OCI-LY3 (cell line): ENCODE measurements around the gene ZSCAN5C.
"Not testable (repeated sequence)": the region's sequence is repeated elsewhere in the genome, so short reads cannot be mapped to it uniquely, and the experiment has no call there.

Source experiments
- H2AFZ ChIP-seq: fragments of 200-600, 300-600 bp; shearing (Covaris generic); 2 replicates; pipeline ENCODE4 v1.6.0; 2014; ENCODE audit warnings: antibody characterized with exemption, low read depth, low read length
- H3K27ac ChIP-seq: fragments of 200-600, 300-600 bp; sonication (generic); 2 replicates; pipeline ENCODE4 v1.5.1; 2014; ENCODE audit warnings: mild to moderate bottlenecking, low read length, moderate library complexity, mixed read lengths
- H3K27me3 ChIP-seq: fragments of 200-600, 300-600 bp; sonication (generic); 2 replicates; pipeline ENCODE4 v1.6.1; 2014; ENCODE audit warnings: low read depth, low read length, mixed read lengths
- H3K36me3 ChIP-seq: fragments of 200-600, 300-600 bp; sonication (generic); replicated peaks from 2 replicates; pipeline ENCODE3; 2014; ENCODE audit warnings: low read depth, low read length, mixed read lengths
- H3K4me1 ChIP-seq: fragments of 300-600, 200-600 bp; sonication (generic); 2 replicates; pipeline ENCODE4 v1.6.1; 2014; ENCODE audit warnings: low read length, mixed read lengths
- H3K4me2 ChIP-seq: fragments of 200-600, 300-600 bp; sonication (generic); 2 replicates; pipeline ENCODE4 v1.6.1; 2014; ENCODE audit warnings: low read length, mixed read lengths
- H3K4me3 ChIP-seq: fragments of 300-600, 200-600 bp; sonication (generic); 2 replicates; pipeline ENCODE4 v1.5.1; 2014; ENCODE audit warnings: antibody characterized with exemption, mild to moderate bottlenecking, low read length, moderate library complexity
- H3K79me2 ChIP-seq: fragments of 300-600, 200-600 bp; shearing (Covaris generic); 2 replicates; pipeline ENCODE4 v1.6.1; 2014; ENCODE audit warnings: mild to moderate bottlenecking, low read length, mixed read lengths
- H3K9ac ChIP-seq: fragments of 300-600, 200-600 bp; shearing (Covaris generic); 2 replicates; pipeline ENCODE4 v1.6.0; 2014; ENCODE audit warnings: mild to moderate bottlenecking, low read length, moderate library complexity
- H3K9me3 ChIP-seq: fragments of 200-600, 300-600 bp; shearing (Covaris generic); 2 replicates; pipeline ENCODE4 v1.6.1; 2014; ENCODE audit warnings: low read length, mixed read lengths; ENCODE audit not compliant: insufficient read depth
- H4K20me1 ChIP-seq: fragments of 200-600, 300-600 bp; sonication (generic); 2 replicates; pipeline ENCODE4 v1.6.1; 2016; ENCODE audit warnings: low read length, mixed read lengths; ENCODE audit not compliant: insufficient read depth
- CTCF ChIP-seq: fragments of 200-600, 300-600 bp; sonication (generic); IDR thresholded peaks from 2 replicates; pipeline ENCODE4 v1.5.1; 2014; ENCODE audit warnings: antibody characterized with exemption, low read length, low read depth
- EZH2phosphoT487 ChIP-seq: fragments of 200-600 bp; shearing (Covaris generic); IDR thresholded peaks from 2 replicates; pipeline ENCODE4 v1.6.1; 2018; ENCODE audit warnings: antibody characterized with exemption, mixed run types, low read depth

The ZSCAN5C gene

GRCh38 chr19:56191711-56192110, 10.4 kb upstream of the ZSCAN5C start:
- TF ChIP-seq EZH2phosphoT487: no peak
- no peak for TF ChIP-seq CTCF
- H3K4me2 ChIP-seq: no peak overlapping the region
- no peaks in the 10 kb centered on the region for H3K79me2 ChIP-seq
- H3K36me3 ChIP-seq: no peaks in the 10 kb centered on the region
- no peak overlapping the region for H2AFZ ChIP-seq
- H3K9me3 ChIP-seq: no peaks in the 10 kb centered on the region
- H4K20me1 ChIP-seq: no peaks in the 10 kb centered on the region
- H3K27me3 ChIP-seq: peaks cover 5% of the 10 kb centered on the region; the same call in 1 of the 2 replicates
- no peaks in the 10 kb centered on the region for H3K4me1 ChIP-seq
- no peak overlapping the region for H3K9ac ChIP-seq
- no peak overlapping the region for H3K4me3 ChIP-seq
- H3K27ac ChIP-seq: no peak overlapping the region

GRCh38 chr19:56193981-56194640, 8.0 kb upstream of the ZSCAN5C start:
- no peaks in the 10 kb centered on the region for H3K4me1 ChIP-seq
- no peak overlapping the region for H3K9ac ChIP-seq
- no peak overlapping the region for H3K27ac ChIP-seq
- H3K36me3 ChIP-seq: no peaks in the 10 kb centered on the region
- no peaks in the 10 kb centered on the region for H3K79me2 ChIP-seq
- H2AFZ ChIP-seq: no peak overlapping the region
- no peak overlapping the region for H3K4me3 ChIP-seq
- no peak overlapping the region for H3K4me2 ChIP-seq
- peaks cover 5% of the 10 kb centered on the region; the same call in 1 of the 2 replicates for H3K27me3 ChIP-seq
- H3K9me3 ChIP-seq: no peaks in the 10 kb centered on the region
- H4K20me1 ChIP-seq: no peaks in the 10 kb centered on the region
- no peak for TF ChIP-seq CTCF
- TF ChIP-seq EZH2phosphoT487: no peak

GRCh38 chr19:56197646-56198045, 4.4 kb upstream of the ZSCAN5C start, which contains the start of gene ZSCAN5B:
Gene ZSCAN5B, minus strand, starts transcription at chr19:56197783. Its CDS starts 4,731 bp downstream, at chr19:56193052.
- peaks cover 11% of the 10 kb centered on the region for H3K27me3 ChIP-seq
- not testable (repeated sequence) for H3K36me3 ChIP-seq, H3K4me2 ChIP-seq, H3K4me3 ChIP-seq, H3K9me3 ChIP-seq, H3K79me2 ChIP-seq, H3K9ac ChIP-seq, H3K27ac ChIP-seq, H4K20me1 ChIP-seq, H2AFZ ChIP-seq, H3K4me1 ChIP-seq

GRCh38 chr19:56199687-56200086, 2.4 kb upstream of the ZSCAN5C start:
- H3K9ac ChIP-seq: no peak overlapping the region
- H3K79me2 ChIP-seq: no peaks in the 10 kb centered on the region
- H4K20me1 ChIP-seq: no peaks in the 10 kb centered on the region
- no peak overlapping the region for H3K4me2 ChIP-seq
- no peaks in the 10 kb centered on the region for H3K4me1 ChIP-seq
- H3K9me3 ChIP-seq: no peaks in the 10 kb centered on the region
- no peak overlapping the region for H2AFZ ChIP-seq
- H3K27me3 ChIP-seq: peaks cover 9% of the 10 kb centered on the region; the same call in 1 of the 2 replicates
- no peaks in the 10 kb centered on the region for H3K36me3 ChIP-seq
- no peak overlapping the region for H3K4me3 ChIP-seq
- H3K27ac ChIP-seq: no peak overlapping the region
- TF ChIP-seq EZH2phosphoT487: no peak
- TF ChIP-seq CTCF: no peak

- not testable (repeated sequence) for H3K27me3 ChIP-seq
Measured at GRCh38 chr19:56207581-56207980, 5.5 kb downstream of the ZSCAN5C start.

More at GRCh38 chr19:56207581-56207980, 5.5 kb downstream of the ZSCAN5C start:
- H4K20me1 ChIP-seq, H3K79me2 ChIP-seq, H3K4me1 ChIP-seq, H3K27ac ChIP-seq, H2AFZ ChIP-seq, H3K36me3 ChIP-seq, H3K4me3 ChIP-seq, H3K9me3 ChIP-seq, H3K9ac ChIP-seq, H3K4me2 ChIP-seq: not testable (repeated sequence)
